ENCODE results near the gene SNX8. TPM values are rescaled to one million over a fixed set of nuclear protein-coding genes. Genes with fewer than 3 reads are reported as not detected.
A peak's percentile ranks its signal among the peaks of the same experiment; 100 is the strongest.

Gene SNX8
- total RNA-seq, 1 experiment from 2014 or later = 40.6 TPM

- no peak overlapping the region for H2BK12ac ChIP-seq (ENCODE audit: insufficient read length, low read depth, low read length)
- no peaks in the 10 kb centered on the region for H3K9me3 ChIP-seq (ENCODE audit: control insufficient read depth, low read depth, low read length)
- H3K4me1 Mint-ChIP-seq = peaks cover 12 to 24% of the 10 kb centered on the region in 2 experiments
- H3K4ac ChIP-seq (ENCODE audit: low read depth, low read length) = no peak overlapping the region
- peaks cover 52% of the 10 kb centered on the region for H3K79me2 ChIP-seq (ENCODE audit: insufficient read depth, low read length)
- H3K9ac ChIP-seq (ENCODE audit: extremely low read depth, insufficient read length, low read length) = no peak overlapping the region
- H3K36me3 Mint-ChIP-seq (ENCODE audit: insufficient read depth in 1 of 3, low read depth in 3 of 3) = peaks cover 50 to 88% (median 71%) of the 10 kb centered on the region in 3 experiments
- no peak overlapping the region for H3K4me2 ChIP-seq (ENCODE audit: insufficient read depth, insufficient read length, low read length)
- no peak overlapping the region for H3K14ac ChIP-seq (ENCODE audit: insufficient read depth, low read length)
- no peak overlapping the region for H2AFZ ChIP-seq (ENCODE audit: low read length)
- H3K4me3 Mint-ChIP-seq = no peak overlapping the region
- no peak overlapping the region for H2BK5ac ChIP-seq (ENCODE audit: insufficient read length, low read length)
- H2BK120ac ChIP-seq (ENCODE audit: low read depth, low read length, poor library complexity, severe bottlenecking) = no peak overlapping the region
- H3T11ph ChIP-seq (ENCODE audit: low read length) = no peak overlapping the region
- peaks cover 3% of the 10 kb centered on the region for H3K23me2 ChIP-seq (ENCODE audit: insufficient read length, low read depth, low read length, poor library complexity, severe bottlenecking)
- no peaks in the 10 kb centered on the region for H3K9me3 Mint-ChIP-seq
- no peak overlapping the region for H2BK20ac ChIP-seq (ENCODE audit: low read depth, low read length, poor library complexity, severe bottlenecking)
- H4K5ac ChIP-seq (ENCODE audit: insufficient read length, low read depth, low read length) = no peak overlapping the region
- no peak overlapping the region for H3K23ac ChIP-seq (ENCODE audit: insufficient read length, low read depth, low read length)
- no peak for DNase-seq
- no peak overlapping the region for H3K56ac ChIP-seq (ENCODE audit: insufficient read length, low read depth, low read length)
- H3K27ac ChIP-seq (ENCODE audit: insufficient read length, low read depth, low read length) = no peak overlapping the region
- no peaks in the 10 kb centered on the region for H3K4me1 ChIP-seq (ENCODE audit: insufficient read depth, low read length)
- H3K18ac ChIP-seq (ENCODE audit: insufficient read length, low read depth, low read length) = no peak overlapping the region
- H2BK15ac ChIP-seq (ENCODE audit: low read depth, low read length) = no peak overlapping the region
- H2AK5ac ChIP-seq (ENCODE audit: insufficient read length, low read length) = no peak overlapping the region
- no peak overlapping the region for H4K8ac ChIP-seq (replicated peaks; ENCODE audit: insufficient read length, low read depth, low read length)
- no peaks in the 10 kb centered on the region for H4K20me1 ChIP-seq (ENCODE audit: control insufficient read depth, insufficient read depth, insufficient read length)
- no peak overlapping the region for H4K91ac ChIP-seq (ENCODE audit: insufficient read length, low read depth, low read length)
- TF ChIP-seq CTCF (conservative IDR thresholded peaks at IDR 0.05) = no peak
- peak overlapping the region in 1 of 3 experiments; percentile 82; a peak in 3 of 7 replicates for H3K27ac Mint-ChIP-seq
- no peaks in the 10 kb centered on the region for H3K27me3 ChIP-seq (ENCODE audit: insufficient read depth, low read length)
- no peaks in the 10 kb centered on the region for H3K79me1 ChIP-seq (ENCODE audit: insufficient read depth, low read depth, low read length, poor library complexity, severe bottlenecking)
- no CpG with 5 or more reads among the region's 11 CpGs for WGBS (ENCODE audit: extremely low coverage, insufficient read length, low lambda C conversion rate)
- H3K27me3 Mint-ChIP-seq (ENCODE audit: low read depth) = no peaks in the 10 kb centered on the region
Measured at GRCh38 chr7:2359610-2360009, 45.4 kb upstream of the SNX8 start.

Measured in H9 (cell line).